ENCODE results near the gene SNX20. TPM values are rescaled to one million over a fixed set of nuclear protein-coding genes. Genes with fewer than 3 reads are reported as not detected.

The SNX20 gene
- total RNA-seq, 1 donor from 2014 or later: 2.2 TPM

GRCh38 chr16:50705436-50706110 lies 24.5 kb upstream of the SNX20 start:
- intact Hi-C loops (cut with DNase I): no loop called here
- TF ChIP-seq CTCF (IDR thresholded peaks at IDR 0.05): no peak
- H3K27ac ChIP-seq: no peak overlapping the region
- DNase-seq (ENCODE audit: extremely low spot score in 2 of 2): no peak
- no peaks in the 10 kb centered on the region for H3K27me3 ChIP-seq
- peaks cover 4% of the 10 kb centered on the region for H3K4me1 ChIP-seq
- H3K36me3 ChIP-seq: no peaks in the 10 kb centered on the region
- no peak overlapping the region for H3K4me3 ChIP-seq
- peaks cover 3% of the 10 kb centered on the region for H3K9me3 ChIP-seq

- H3K36me3 ChIP-seq: no peaks in the 10 kb centered on the region
- intact Hi-C loops (cut with DNase I): no loop called here
- TF ChIP-seq POLR2A (IDR thresholded peaks at IDR 0.05) (no peak), POLR2AphosphoS5 (IDR thresholded peaks at IDR 0.05; ENCODE audit: insufficient read depth in 1 of 2, low read depth in 1 of 2) (no peak), CTCF (IDR thresholded peaks at IDR 0.05) (no peak)
- H3K9me3 ChIP-seq: peaks cover 3% of the 10 kb centered on the region
- peaks cover 9% of the 10 kb centered on the region for H3K4me1 ChIP-seq
- no peak overlapping the region for H3K27ac ChIP-seq
- no peak overlapping the region for H3K4me3 ChIP-seq
- no peak for DNase-seq (ENCODE audit: extremely low spot score in 2 of 2)
- H3K27me3 ChIP-seq: no peaks in the 10 kb centered on the region
Measured at GRCh38 chr16:50704245-50704644, 23.1 kb upstream of the SNX20 start.

GRCh38 chr16:50702725-50703124 lies 21.6 kb upstream of the SNX20 start:
- intact Hi-C loops (cut with DNase I): no loop called here
- H3K4me1 ChIP-seq: peaks cover 19% of the 10 kb centered on the region
- DNase-seq (ENCODE audit: extremely low spot score in 2 of 2): no peak
- peak overlapping the region; percentile 9 for H3K27ac ChIP-seq
- H3K4me3 ChIP-seq: no peak overlapping the region
- TF ChIP-seq POLR2A (IDR thresholded peaks at IDR 0.05): no peak
- no peak for TF ChIP-seq POLR2AphosphoS5 (IDR thresholded peaks at IDR 0.05; ENCODE audit: insufficient read depth in 1 of 2, low read depth in 1 of 2)
- TF ChIP-seq CTCF (IDR thresholded peaks at IDR 0.05): no peak
- no peaks in the 10 kb centered on the region for H3K27me3 ChIP-seq
- H3K9me3 ChIP-seq: peaks cover 3% of the 10 kb centered on the region
- H3K36me3 ChIP-seq: no peaks in the 10 kb centered on the region

- no peaks in the 10 kb centered on the region for H3K27me3 ChIP-seq
- H3K9me3 ChIP-seq: peaks cover 1% of the 10 kb centered on the region
- intact Hi-C loops (cut with DNase I): no loop called here
- TF ChIP-seq POLR2A (IDR thresholded peaks at IDR 0.05): no peak
- peak; percentile 32 to 70 for TF ChIP-seq POLR2AphosphoS5 (IDR thresholded peaks at IDR 0.05; ENCODE audit: insufficient read depth in 1 of 2, low read depth in 1 of 2)
- TF ChIP-seq CTCF (IDR thresholded peaks at IDR 0.05): no peak
- peaks cover 46% of the 10 kb centered on the region for H3K4me1 ChIP-seq
- H3K4me3 ChIP-seq: no peak overlapping the region
- DNase-seq (ENCODE audit: extremely low spot score in 2 of 2): peak in 1 of 2 donors; percentile 84
- H3K36me3 ChIP-seq: no peaks in the 10 kb centered on the region
- H3K27ac ChIP-seq: peak overlapping the region; percentile 78
Measured at GRCh38 chr16:50699326-50700159, 18.4 kb upstream of the SNX20 start.
